Right lung (tissue), 10 donors: ENCODE measurements around the gene CDH19. TPM values are rescaled to one million over a fixed set of nuclear protein-coding genes. Genes with fewer than 3 reads are reported as not detected.

Experiments used
- DNase-seq, 2 donors: peaks; one replicate each; pipeline ENCODE4 v3.0.0-alpha.2; 2013
- long read RNA-seq, 8 donors: transcript quantifications; one replicate each; lab custom pipeline, GENCODE V29; 2026
- polyA plus RNA-seq, 5 donors: library from polyadenylated mRNA; unstranded; fragments of 120-200 nt; gene quantifications; one replicate each; pipeline versions ENCODE4 v1.2.1 to v1.2.3, GENCODE V29; 2013; ENCODE audit warnings: inconsistent platforms in 1 of 5, low replicate concordance in 1 of 5; ENCODE audit not compliant: insufficient read length in 5 of 5, insufficient read depth in 1 of 5

The CDH19 gene
- polyA plus RNA-seq, result under 1 TPM; 0.12 to 0.35 (median 0.15) TPM
- long read RNA-seq, donor 1, result 0 reads
- long read RNA-seq, donor 2, result 0 reads
- long read RNA-seq, donor 3, result 0 reads
- long read RNA-seq, donor 4, result 0 reads
- long read RNA-seq, donor 5, result 0 reads
- long read RNA-seq, donor 6, result 0 reads
- long read RNA-seq, donor 7, result 0 reads
- long read RNA-seq, donor 8, result 0 reads

- DNase-seq, result no peak
Measured at GRCh38 chr18:66603941-66604627, at the start of gene CDH19. Gene CDH19, minus strand, starts transcription at chr18:66604090. Its CDS starts 31,886 bp downstream, at chr18:66572204.

GRCh38 chr18:66647671-66648070 is 43.8 kb upstream of the CDH19 start:
- no peak for DNase-seq

- no peak for DNase-seq
Measured at GRCh38 chr18:66646609-66647008, 42.7 kb upstream of the CDH19 start.

GRCh38 chr18:66645983-66646382 is 42.1 kb upstream of the CDH19 start:
- DNase-seq, result no peak

- no peak for DNase-seq
Measured at GRCh38 chr18:66641056-66641455, 37.2 kb upstream of the CDH19 start.

GRCh38 chr18:66640431-66640830 is 36.5 kb upstream of the CDH19 start:
- DNase-seq, result no peak

- no peak for DNase-seq
Measured at GRCh38 chr18:66638856-66639629, 35.2 kb upstream of the CDH19 start.

GRCh38 chr18:66635342-66635741 is 31.5 kb upstream of the CDH19 start:
- no peak for DNase-seq

- DNase-seq, result no peak
Measured at GRCh38 chr18:66632756-66633155, 28.9 kb upstream of the CDH19 start.

- DNase-seq, result no peak
Measured at GRCh38 chr18:66630831-66631230, 26.9 kb upstream of the CDH19 start.

- DNase-seq, result no peak
Measured at GRCh38 chr18:66623821-66624220, 19.9 kb upstream of the CDH19 start.

GRCh38 chr18:66621816-66622576 is 18.1 kb upstream of the CDH19 start:
- DNase-seq, result no peak

- DNase-seq, result no peak
Measured at GRCh38 chr18:66616523-66616983, 12.7 kb upstream of the CDH19 start.

GRCh38 chr18:66615176-66615575 is 11.3 kb upstream of the CDH19 start:
- DNase-seq, result peak; percentile 7

GRCh38 chr18:66607632-66608031 is 3.7 kb upstream of the CDH19 start:
- no peak for DNase-seq

GRCh38 chr18:66601649-66602048 is 2.2 kb downstream of the CDH19 start:
- DNase-seq, result no peak

- DNase-seq, result no peak
Measured at GRCh38 chr18:66599190-66599589, 4.7 kb downstream of the CDH19 start.

- DNase-seq, result no peak
Measured at GRCh38 chr18:66587430-66587829, 16.5 kb downstream of the CDH19 start.

GRCh38 chr18:66582211-66582610 is 21.7 kb downstream of the CDH19 start:
- DNase-seq, result no peak

- no peak for DNase-seq
Measured at GRCh38 chr18:66575263-66575662, 28.6 kb downstream of the CDH19 start.

GRCh38 chr18:66571845-66572244 is 32.0 kb downstream of the CDH19 start:
- no peak for DNase-seq

- DNase-seq, result no peak
Measured at GRCh38 chr18:66566616-66567015, 37.3 kb downstream of the CDH19 start.
